SH-SY5Y (cell line): ENCODE data around the gene EGFL8.

Source experiments
- GATA2 ChIP-seq: IDR thresholded peaks from 2 replicates; pipeline ENCODE4 v1.6.1; 2011; ENCODE audit warnings: mild to moderate bottlenecking, low read depth, low read length
- GATA3 ChIP-seq: IDR thresholded peaks from 2 replicates; pipeline ENCODE4 v1.6.1; 2011; ENCODE audit warnings: low read depth, mild to moderate bottlenecking, low read length, moderate library complexity

DNA sequence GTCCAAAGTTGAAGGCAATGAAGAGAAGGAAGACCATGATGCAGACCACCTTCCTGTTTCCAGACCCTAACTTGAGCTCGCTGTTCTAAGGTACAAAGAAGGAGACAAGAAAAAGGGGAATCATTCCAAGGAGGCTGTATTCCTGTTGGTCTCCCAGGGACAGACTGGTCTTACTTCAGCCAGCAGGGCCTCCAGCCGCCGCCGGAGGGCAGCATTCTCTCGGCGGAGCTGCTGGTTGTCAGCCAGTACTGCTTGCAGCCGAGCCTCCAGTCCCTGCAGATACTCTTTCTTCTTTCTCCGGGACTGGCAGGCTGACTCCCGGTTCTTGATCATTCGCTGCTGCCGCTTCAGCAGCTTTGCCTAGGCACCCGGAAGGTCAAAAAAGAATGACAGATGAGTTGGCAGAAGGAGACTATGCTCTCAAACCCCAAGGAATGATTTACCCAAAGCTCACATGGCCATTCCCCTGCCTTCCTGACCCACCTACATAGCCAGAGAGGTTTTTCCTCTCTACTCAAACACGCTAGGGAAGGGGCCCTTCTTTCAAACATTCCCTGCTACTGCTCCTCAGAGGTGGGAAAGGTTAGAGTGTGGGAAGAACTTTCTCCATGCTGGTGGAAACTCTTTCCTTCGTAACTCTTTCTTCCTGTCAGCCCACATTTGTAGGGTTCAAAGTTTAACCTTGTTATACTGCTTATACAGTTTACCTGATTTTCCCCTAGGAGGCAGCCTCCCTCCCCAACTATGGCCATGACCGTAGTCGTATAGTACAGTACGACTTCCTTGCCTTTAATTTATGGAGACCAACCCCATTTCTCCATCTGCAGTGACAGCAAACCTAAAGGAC lies 45.4 kb upstream of the EGFL8 start:
- no peak for TF ChIP-seq GATA2
- TF ChIP-seq GATA3 = no peak
